IPS-20b (cell line): ENCODE measurements around the gene B4GALT6.

Experiments used
- H3K27ac ChIP-seq: one replicate; pipeline ENCODE4 v1.5.1; 2013; ENCODE audit warnings: low read length
- H3K27me3 ChIP-seq: 2 replicates; pipeline ENCODE4 v1.6.1; 2013; ENCODE audit warnings: mild to moderate bottlenecking, low read length, inconsistent platforms; ENCODE audit not compliant: insufficient read depth
- H3K36me3 ChIP-seq: 2 replicates; pipeline ENCODE4 v1.6.1; 2013; ENCODE audit warnings: low read depth, mild to moderate bottlenecking, inconsistent platforms, low read length, moderate library complexity; ENCODE audit not compliant: insufficient read depth
- H3K4me1 ChIP-seq: 2 replicates; pipeline ENCODE4 v1.6.1; 2013; ENCODE audit warnings: mild to moderate bottlenecking, control low read depth, inconsistent platforms, low read length, moderate library complexity; ENCODE audit not compliant: insufficient read depth
- H3K4me3 ChIP-seq: 2 replicates; pipeline ENCODE4 v1.5.1; 2013; ENCODE audit warnings: mild to moderate bottlenecking, low read length, inconsistent platforms
- H3K9ac ChIP-seq: 2 replicates; pipeline ENCODE4 v1.6.1; 2013; ENCODE audit warnings: low read depth, mild to moderate bottlenecking, inconsistent platforms, low read length, moderate library complexity
- H3K9me3 ChIP-seq: 2 replicates; pipeline ENCODE4 v1.6.1; 2013; ENCODE audit warnings: mild to moderate bottlenecking, low read depth, low read length, inconsistent platforms; ENCODE audit not compliant: insufficient read depth

The B4GALT6 gene

GRCh38 chr18:31686572-31686971, 2.2 kb upstream of the B4GALT6 start:
- Histone ChIP-seq H3K9ac (peak overlapping the region; percentile 73; the same call in 1 of the 2 replicates), H3K36me3 (no peaks in the 10 kb centered on the region), H3K4me3 (peak overlapping the region; percentile 81; the same call in 1 of the 2 replicates), H3K27ac (no peak overlapping the region), H3K27me3 (peaks cover 7% of the 10 kb centered on the region; the same call in 1 of the 2 replicates), H3K4me1 (peaks cover 25% of the 10 kb centered on the region), H3K9me3 (no peaks in the 10 kb centered on the region)

GRCh38 chr18:31685097-31686082, 1.0 kb upstream of the B4GALT6 start:
- Histone ChIP-seq H3K9ac (peak overlapping the region; percentile 73; the same call in 1 of the 2 replicates), H3K9me3 (no peaks in the 10 kb centered on the region), H3K4me3 (peak overlapping the region; percentile 81), H3K4me1 (peaks cover 31% of the 10 kb centered on the region), H3K27me3 (peaks cover 7% of the 10 kb centered on the region; the same call in 1 of the 2 replicates), H3K27ac (no peak overlapping the region), H3K36me3 (no peaks in the 10 kb centered on the region)

GRCh38 chr18:31683968-31684278, 458 bp downstream of the B4GALT6 start:
- no peaks in the 10 kb centered on the region for H3K9me3 ChIP-seq
- H3K27ac ChIP-seq: no peak overlapping the region
- H3K4me1 ChIP-seq: peaks cover 39% of the 10 kb centered on the region
- peaks cover 7% of the 10 kb centered on the region; the same call in 1 of the 2 replicates for H3K27me3 ChIP-seq
- H3K9ac ChIP-seq: peak overlapping the region; percentile 74; the same call in 1 of the 2 replicates
- H3K36me3 ChIP-seq: no peaks in the 10 kb centered on the region
- peak overlapping the region; percentile 86 for H3K4me3 ChIP-seq

GRCh38 chr18:31683106-31683505, 1.3 kb downstream of the B4GALT6 start:
- H3K4me1 ChIP-seq: peaks cover 46% of the 10 kb centered on the region
- H3K4me3 ChIP-seq: peak overlapping the region; percentile 86
- H3K36me3 ChIP-seq: no peaks in the 10 kb centered on the region
- no peak overlapping the region for H3K27ac ChIP-seq
- H3K9ac ChIP-seq: peak overlapping the region; percentile 74; the same call in 1 of the 2 replicates
- H3K27me3 ChIP-seq: peaks cover 7% of the 10 kb centered on the region; the same call in 1 of the 2 replicates
- no peaks in the 10 kb centered on the region for H3K9me3 ChIP-seq

GRCh38 chr18:31680831-31681568, 3.4 kb downstream of the B4GALT6 start:
- Histone ChIP-seq H3K27ac (no peak overlapping the region), H3K27me3 (peaks cover 7% of the 10 kb centered on the region; the same call in 1 of the 2 replicates), H3K4me1 (peaks cover 41% of the 10 kb centered on the region), H3K9ac (no peak overlapping the region; the same call in 1 of the 2 replicates), H3K9me3 (no peaks in the 10 kb centered on the region), H3K4me3 (peak overlapping the region; percentile 16; the same call in 1 of the 2 replicates), H3K36me3 (no peaks in the 10 kb centered on the region)

GRCh38 chr18:31680433-31680811, 4.0 kb downstream of the B4GALT6 start:
- Histone ChIP-seq H3K4me3 (peak overlapping the region; percentile 16; the same call in 1 of the 2 replicates), H3K27ac (no peak overlapping the region), H3K9ac (no peak overlapping the region; the same call in 1 of the 2 replicates), H3K9me3 (no peaks in the 10 kb centered on the region), H3K27me3 (peaks cover 7% of the 10 kb centered on the region; the same call in 1 of the 2 replicates), H3K36me3 (no peaks in the 10 kb centered on the region), H3K4me1 (peaks cover 40% of the 10 kb centered on the region)

- peaks cover 43% of the 10 kb centered on the region for H3K4me1 ChIP-seq
- H3K4me3 ChIP-seq: peak overlapping the region; percentile 16; the same call in 1 of the 2 replicates
- H3K36me3 ChIP-seq: no peaks in the 10 kb centered on the region
- no peaks in the 10 kb centered on the region for H3K9me3 ChIP-seq
- peaks cover 7% of the 10 kb centered on the region; the same call in 1 of the 2 replicates for H3K27me3 ChIP-seq
- no peak overlapping the region for H3K27ac ChIP-seq
- H3K9ac ChIP-seq: no peak overlapping the region
Measured at GRCh38 chr18:31679791-31680432, 4.5 kb downstream of the B4GALT6 start.

- Histone ChIP-seq H3K27me3 (peaks cover 7% of the 10 kb centered on the region; the same call in 1 of the 2 replicates), H3K4me1 (peaks cover 43% of the 10 kb centered on the region), H3K9me3 (no peaks in the 10 kb centered on the region), H3K9ac (no peak overlapping the region), H3K36me3 (no peaks in the 10 kb centered on the region), H3K27ac (no peak overlapping the region), H3K4me3 (no peak overlapping the region)
Measured at GRCh38 chr18:31679133-31679742, 5.1 kb downstream of the B4GALT6 start.

GRCh38 chr18:31678425-31678824, 6.0 kb downstream of the B4GALT6 start:
- Histone ChIP-seq H3K4me1 (peaks cover 46% of the 10 kb centered on the region), H3K27me3 (peaks cover 4% of the 10 kb centered on the region; the same call in 1 of the 2 replicates), H3K27ac (no peak overlapping the region), H3K9ac (peak overlapping the region; percentile 52; the same call in 1 of the 2 replicates), H3K4me3 (no peak overlapping the region), H3K36me3 (no peaks in the 10 kb centered on the region), H3K9me3 (no peaks in the 10 kb centered on the region)

- Histone ChIP-seq H3K9ac (peak overlapping the region; percentile 52; the same call in 1 of the 2 replicates), H3K36me3 (no peaks in the 10 kb centered on the region), H3K4me1 (peaks cover 52% of the 10 kb centered on the region), H3K27ac (peak overlapping the region; percentile 28), H3K9me3 (no peaks in the 10 kb centered on the region), H3K27me3 (no peaks in the 10 kb centered on the region), H3K4me3 (no peak overlapping the region)
Measured at GRCh38 chr18:31677592-31677991, 6.8 kb downstream of the B4GALT6 start.

GRCh38 chr18:31675404-31675803, 9.0 kb downstream of the B4GALT6 start:
- Histone ChIP-seq H3K9me3 (no peaks in the 10 kb centered on the region), H3K27me3 (no peaks in the 10 kb centered on the region), H3K4me3 (no peak overlapping the region), H3K9ac (no peak overlapping the region), H3K36me3 (no peaks in the 10 kb centered on the region), H3K4me1 (peaks cover 48% of the 10 kb centered on the region), H3K27ac (no peak overlapping the region)
